ENCODE data around the gene ETV1. TPM values are rescaled to one million over a fixed set of nuclear protein-coding genes. Genes with fewer than 3 reads are reported as not detected.

ETV1 gene
- total and polyA plus RNA-seq, 9 of the 15 experiments (the other 6 are each of a cell fraction or from before 2014, with no cell fraction given) = 7.2 to 27.4 (median 14.0) TPM

DNA sequence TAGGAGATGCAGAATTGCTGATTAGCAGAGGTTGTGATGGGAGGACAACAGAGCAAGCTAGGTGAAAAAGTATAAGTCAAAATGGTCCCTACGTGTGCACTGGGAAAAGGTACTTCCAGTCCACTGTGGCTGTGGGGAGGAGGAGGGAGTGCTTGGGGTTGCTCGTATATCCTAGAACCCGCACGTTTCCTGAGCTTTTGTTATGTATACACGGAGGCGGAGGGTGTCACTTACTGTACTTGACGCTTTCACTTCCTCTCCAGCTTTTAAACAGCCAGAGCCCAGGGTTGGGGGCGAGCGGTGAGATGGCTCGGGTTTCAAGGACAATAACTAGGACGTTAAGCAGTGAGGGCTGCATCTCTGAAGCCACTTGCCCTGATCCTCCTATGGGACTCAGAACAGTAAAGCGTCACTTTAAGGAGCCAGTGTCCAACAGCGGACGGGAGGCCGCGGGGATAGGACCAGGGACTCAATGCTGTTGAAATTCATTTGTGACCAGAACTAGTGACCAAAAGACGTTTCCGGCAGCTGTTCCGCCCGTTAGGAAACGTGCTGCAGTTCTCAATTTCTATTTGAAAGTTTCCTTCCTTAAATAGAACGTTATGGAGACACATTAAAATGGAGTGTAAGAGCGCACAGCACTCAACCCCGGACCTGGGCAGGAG is 985 bp upstream of the ETV1 start (continued):
- no peak for TF ChIP-seq TAF15 (IDR thresholded peaks at IDR 0.05; ENCODE audit: low read depth, low read length)
- no peak for TF ChIP-seq NR4A1 (CRISPR knock-in tag; IDR thresholded peaks at IDR 0.05)
- TF ChIP-seq NR4A1 (tag; IDR thresholded peaks at IDR 0.05) = no peak
- TF ChIP-seq SMARCC2 (IDR thresholded peaks at IDR 0.05; ENCODE audit: low read depth) = no peak
- TF ChIP-seq MYNN (IDR thresholded peaks at IDR 0.05) = no peak
- TF ChIP-seq MYNN (CRISPR knock-in tag; IDR thresholded peaks at IDR 0.05) = no peak
- TF ChIP-seq, protein P1, sequence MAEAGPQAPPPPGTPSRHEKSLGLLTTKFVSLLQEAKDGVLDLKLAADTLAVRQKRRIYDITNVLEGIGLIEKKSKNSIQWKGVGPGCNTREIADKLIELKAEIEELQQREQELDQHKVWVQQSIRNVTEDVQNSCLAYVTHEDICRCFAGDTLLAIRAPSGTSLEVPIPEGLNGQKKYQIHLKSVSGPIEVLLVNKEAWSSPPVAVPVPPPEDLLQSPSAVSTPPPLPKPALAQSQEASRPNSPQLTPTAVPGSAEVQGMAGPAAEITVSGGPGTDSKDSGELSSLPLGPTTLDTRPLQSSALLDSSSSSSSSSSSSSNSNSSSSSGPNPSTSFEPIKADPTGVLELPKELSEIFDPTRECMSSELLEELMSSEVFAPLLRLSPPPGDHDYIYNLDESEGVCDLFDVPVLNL (CRISPR knock-in tag; IDR thresholded peaks at IDR 0.05; ENCODE audit: low read depth) = no peak
- TF ChIP-seq, protein P2, sequence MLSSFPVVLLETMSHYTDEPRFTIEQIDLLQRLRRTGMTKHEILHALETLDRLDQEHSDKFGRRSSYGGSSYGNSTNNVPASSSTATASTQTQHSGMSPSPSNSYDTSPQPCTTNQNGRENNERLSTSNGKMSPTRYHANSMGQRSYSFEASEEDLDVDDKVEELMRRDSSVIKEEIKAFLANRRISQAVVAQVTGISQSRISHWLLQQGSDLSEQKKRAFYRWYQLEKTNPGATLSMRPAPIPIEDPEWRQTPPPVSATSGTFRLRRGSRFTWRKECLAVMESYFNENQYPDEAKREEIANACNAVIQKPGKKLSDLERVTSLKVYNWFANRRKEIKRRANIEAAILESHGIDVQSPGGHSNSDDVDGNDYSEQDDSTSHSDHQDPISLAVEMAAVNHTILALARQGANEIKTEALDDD (IDR thresholded peaks at IDR 0.05) = no peak
- TF ChIP-seq JUND (IDR thresholded peaks at IDR 0.05; ENCODE audit: borderline replicate concordance, low read depth, low read length) = no peak; the same call in 1 of the 2 replicates
- TF ChIP-seq JUND (tag; IDR thresholded peaks at IDR 0.05; ENCODE audit: borderline replicate concordance, low read depth, low read length) = no peak; the same call in 2 of the 3 replicates
- no peak for TF ChIP-seq ESRRB (CRISPR knock-in tag; IDR thresholded peaks at IDR 0.05; ENCODE audit: borderline replicate concordance)
- TF ChIP-seq, protein P3, sequence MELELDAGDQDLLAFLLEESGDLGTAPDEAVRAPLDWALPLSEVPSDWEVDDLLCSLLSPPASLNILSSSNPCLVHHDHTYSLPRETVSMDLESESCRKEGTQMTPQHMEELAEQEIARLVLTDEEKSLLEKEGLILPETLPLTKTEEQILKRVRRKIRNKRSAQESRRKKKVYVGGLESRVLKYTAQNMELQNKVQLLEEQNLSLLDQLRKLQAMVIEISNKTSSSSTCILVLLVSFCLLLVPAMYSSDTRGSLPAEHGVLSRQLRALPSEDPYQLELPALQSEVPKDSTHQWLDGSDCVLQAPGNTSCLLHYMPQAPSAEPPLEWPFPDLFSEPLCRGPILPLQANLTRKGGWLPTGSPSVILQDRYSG (tag; conservative IDR thresholded peaks at IDR 0.05; ENCODE audit: low read depth) = no peak
- TF ChIP-seq, protein P4, sequence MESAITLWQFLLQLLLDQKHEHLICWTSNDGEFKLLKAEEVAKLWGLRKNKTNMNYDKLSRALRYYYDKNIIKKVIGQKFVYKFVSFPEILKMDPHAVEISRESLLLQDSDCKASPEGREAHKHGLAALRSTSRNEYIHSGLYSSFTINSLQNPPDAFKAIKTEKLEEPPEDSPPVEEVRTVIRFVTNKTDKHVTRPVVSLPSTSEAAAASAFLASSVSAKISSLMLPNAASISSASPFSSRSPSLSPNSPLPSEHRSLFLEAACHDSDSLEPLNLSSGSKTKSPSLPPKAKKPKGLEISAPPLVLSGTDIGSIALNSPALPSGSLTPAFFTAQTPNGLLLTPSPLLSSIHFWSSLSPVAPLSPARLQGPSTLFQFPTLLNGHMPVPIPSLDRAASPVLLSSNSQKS (CRISPR knock-in tag; IDR thresholded peaks at IDR 0.05) = no peak
- TF ChIP-seq, protein P5, sequence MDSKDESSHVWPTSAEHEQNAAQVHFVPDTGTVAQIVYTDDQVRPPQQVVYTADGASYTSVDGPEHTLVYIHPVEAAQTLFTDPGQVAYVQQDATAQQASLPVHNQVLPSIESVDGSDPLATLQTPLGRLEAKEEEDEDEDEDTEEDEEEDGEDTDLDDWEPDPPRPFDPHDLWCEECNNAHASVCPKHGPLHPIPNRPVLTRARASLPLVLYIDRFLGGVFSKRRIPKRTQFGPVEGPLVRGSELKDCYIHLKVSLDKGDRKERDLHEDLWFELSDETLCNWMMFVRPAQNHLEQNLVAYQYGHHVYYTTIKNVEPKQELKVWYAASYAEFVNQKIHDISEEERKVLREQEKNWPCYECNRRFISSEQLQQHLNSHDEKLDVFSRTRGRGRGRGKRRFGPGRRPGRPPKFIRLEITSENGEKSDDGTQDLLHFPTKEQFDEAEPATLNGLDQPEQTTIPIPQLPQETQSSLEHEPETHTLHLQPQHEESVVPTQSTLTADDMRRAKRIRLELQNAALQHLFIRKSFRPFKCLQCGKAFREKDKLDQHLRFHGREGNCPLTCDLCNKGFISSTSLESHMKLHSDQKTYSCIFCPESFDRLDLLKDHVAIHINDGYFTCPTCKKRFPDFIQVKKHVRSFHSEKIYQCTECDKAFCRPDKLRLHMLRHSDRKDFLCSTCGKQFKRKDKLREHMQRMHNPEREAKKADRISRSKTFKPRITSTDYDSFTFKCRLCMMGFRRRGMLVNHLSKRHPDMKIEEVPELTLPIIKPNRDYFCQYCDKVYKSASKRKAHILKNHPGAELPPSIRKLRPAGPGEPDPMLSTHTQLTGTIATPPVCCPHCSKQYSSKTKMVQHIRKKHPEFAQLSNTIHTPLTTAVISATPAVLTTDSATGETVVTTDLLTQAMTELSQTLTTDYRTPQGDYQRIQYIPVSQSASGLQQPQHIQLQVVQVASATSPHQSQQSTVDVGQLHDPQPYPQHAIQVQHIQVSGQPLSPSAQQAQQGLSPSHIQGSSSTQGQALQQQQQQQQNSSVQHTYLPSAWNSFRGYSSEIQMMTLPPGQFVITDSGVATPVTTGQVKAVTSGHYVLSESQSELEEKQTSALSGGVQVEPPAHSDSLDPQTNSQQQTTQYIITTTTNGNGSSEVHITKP (IDR thresholded peaks at IDR 0.05; ENCODE audit: partially characterized antibody) = no peak
- no peak; the same call in 1 of the 2 replicates for TF ChIP-seq PML (IDR thresholded peaks at IDR 0.05; ENCODE audit: low read length)
- no peak for TF ChIP-seq ZNF695 (CRISPR knock-in tag; IDR thresholded peaks at IDR 0.05)
- peak; percentile 47; the same call in 1 of the 2 replicates for TF ChIP-seq FOXM1 (IDR thresholded peaks at IDR 0.05; ENCODE audit: low read depth)
- no peak for TF ChIP-seq FOXM1 (CRISPR knock-in tag; IDR thresholded peaks at IDR 0.05; ENCODE audit: low read depth)
- TF ChIP-seq RBM14 (IDR thresholded peaks at IDR 0.05; ENCODE audit: borderline replicate concordance, insufficient read depth, low read depth, low read length) = no peak
- no peak for TF ChIP-seq CBX2 (IDR thresholded peaks at IDR 0.05; ENCODE audit: insufficient read depth, low read length, poor library complexity, severe bottlenecking)
